HG02943 (cell line): ENCODE data around the gene MB21D2.

Experiments
- ATAC-seq: cut with Tn5 transposase; IDR thresholded peaks from one replicate; pipeline ENCODE4 v1.9.1; 2021; ENCODE audit warnings: mild to moderate bottlenecking, low read depth, moderate library complexity; ENCODE audit not compliant: unreplicated experiment

The MB21D2 gene

DNA sequence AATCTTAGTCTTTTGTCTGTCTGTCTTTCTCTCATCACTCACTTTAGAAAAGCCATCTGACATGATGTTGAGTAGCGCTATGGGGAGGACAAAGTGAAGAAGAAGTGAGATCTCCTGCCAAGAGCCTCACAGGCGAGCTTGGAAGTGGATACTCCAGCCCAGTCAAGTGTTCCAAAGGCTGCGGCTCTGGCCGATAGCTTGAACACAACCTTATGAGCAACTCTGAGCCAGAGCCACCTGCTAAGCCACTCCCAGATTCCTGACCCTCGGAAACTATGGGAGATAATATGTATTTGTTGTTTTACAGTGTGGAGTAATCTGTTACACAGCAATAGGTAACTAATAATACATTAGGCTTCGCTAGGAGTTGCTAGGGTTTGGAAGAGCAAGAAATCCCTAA, 76.2 kb downstream of the MB21D2 start:
- ATAC-seq, result no peak

DNA sequence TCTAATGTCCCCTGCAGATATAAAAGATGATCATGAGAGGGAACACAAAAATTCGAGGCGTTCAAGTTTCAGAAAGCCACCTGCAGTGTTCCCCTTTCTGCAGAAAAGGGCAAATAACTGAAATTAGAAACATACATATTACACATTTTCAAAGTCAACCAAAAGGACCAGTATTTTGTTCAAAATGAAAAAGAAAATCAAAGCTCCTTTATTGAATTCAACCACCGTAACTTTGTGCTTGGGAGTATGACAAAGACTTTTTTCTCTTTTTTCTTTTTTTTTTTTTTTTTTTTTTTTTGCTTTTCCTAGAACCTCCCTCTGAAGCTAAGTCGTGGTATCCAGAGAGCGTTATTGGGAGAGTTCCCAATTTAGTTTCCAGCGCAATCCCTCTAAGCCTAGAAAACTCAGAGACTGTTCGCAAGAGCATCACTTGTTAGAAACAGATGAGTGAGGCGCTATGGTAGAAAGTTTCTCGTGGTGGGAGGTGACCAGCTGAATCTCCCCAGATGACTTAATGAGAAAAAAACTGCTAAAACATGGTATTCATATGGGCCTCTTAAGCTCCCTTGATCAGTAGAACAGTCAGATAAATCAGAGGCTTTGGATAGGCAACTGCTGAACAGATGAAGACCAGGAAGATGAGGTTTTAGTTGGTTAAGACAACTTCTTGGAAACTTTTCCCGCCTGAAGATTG, 77.4 kb downstream of the MB21D2 start:
- ATAC-seq, result no peak

DNA sequence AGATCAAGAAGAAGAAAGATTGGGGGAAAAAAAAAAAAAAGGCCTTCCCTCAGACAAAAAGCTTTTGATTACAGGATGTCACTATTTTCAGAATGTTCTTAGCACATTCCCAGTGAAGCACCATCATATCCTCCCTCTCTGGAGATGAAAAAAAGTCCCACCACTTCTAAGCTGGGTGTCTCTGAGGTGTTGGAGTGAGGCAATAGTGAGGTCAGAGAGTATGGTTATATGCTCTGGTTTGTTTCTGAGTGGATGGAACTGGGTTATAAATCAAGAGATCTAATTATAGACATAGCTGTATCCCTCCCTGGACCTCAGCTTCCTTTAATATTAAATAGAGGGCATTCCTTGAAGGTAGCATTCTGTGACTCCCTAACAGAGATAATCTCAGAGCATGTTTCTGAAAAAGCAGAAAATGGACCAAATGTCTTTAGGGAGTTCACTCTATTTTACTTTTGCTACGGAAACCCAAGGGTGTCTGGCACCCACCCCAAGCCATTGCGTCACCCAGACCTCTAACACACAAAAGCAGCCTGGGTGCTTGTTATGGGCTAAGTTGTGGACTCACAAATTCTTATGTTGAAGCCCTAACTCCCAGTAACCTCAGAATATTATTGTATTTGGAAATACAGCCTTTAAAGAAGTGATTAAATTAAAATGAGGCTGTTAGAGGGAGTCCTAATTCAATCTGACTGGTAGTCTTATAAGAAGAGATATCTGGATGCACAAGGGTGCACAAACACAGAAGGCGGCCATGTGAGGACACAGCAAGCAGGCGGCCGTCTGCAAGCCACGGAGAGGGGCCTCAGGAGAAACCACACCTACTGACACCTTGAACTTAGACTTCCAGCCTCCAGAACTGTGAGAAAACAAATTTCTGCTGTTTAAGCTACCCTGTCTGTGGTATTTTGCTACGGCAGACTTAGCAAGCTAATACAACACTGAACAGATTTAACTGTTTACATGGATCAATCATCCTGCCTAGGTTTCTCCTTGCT, 81.5 kb downstream of the MB21D2 start:
- ATAC-seq, result no peak

DNA sequence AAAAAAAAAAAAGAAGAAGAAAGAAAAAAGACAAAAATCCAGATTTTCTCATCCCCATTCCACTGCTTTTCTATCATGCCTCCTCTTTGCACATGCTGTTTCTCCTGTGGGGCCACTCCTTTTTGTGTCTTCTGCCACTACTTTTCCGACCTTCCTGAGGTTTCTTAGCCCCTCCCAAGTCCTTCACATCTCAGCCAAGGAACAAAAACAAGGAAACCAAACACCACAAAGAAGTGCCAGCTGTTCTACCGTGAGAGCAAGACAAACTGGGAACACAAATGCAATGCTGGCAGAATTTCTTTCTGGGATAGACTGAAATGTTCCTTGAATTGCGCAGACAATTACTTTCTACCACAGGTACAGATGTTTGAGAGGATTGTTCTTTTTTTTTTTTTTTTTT, 83.2 kb downstream of the MB21D2 start:
- no peak for ATAC-seq

DNA sequence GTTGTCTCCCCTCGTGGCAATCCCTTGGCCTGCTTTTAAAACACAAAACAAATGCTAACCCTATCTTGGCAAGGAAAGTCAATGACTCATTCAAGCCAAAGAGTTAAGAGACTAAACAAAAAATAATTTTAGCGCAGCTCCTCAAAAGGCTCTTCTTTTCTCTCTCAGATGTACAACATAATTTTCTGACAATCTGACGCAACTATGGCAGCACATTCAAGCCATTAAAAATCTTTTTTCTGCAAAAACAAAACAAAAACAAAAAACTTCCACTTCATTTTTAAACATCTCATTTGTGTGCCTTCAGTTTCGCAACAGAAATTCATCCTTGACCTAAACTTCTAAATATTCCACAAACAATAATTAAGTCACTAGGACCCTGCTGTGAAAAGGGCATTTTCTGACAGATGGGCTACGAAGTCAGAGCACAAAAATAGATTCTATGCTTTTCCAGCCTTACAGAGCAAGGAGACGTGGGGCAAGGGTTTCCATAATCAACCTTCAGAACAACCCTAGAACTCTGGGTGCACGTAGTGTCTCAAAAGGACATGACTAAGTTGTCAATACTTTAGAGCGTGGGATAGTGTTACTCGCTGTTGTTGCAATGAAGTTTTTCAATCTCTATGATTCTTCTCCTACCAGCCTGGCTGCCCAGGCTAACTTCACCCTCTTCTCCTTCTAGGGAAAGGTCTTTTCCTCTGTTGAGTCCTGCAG, 84.3 kb downstream of the MB21D2 start:
- no peak for ATAC-seq

DNA sequence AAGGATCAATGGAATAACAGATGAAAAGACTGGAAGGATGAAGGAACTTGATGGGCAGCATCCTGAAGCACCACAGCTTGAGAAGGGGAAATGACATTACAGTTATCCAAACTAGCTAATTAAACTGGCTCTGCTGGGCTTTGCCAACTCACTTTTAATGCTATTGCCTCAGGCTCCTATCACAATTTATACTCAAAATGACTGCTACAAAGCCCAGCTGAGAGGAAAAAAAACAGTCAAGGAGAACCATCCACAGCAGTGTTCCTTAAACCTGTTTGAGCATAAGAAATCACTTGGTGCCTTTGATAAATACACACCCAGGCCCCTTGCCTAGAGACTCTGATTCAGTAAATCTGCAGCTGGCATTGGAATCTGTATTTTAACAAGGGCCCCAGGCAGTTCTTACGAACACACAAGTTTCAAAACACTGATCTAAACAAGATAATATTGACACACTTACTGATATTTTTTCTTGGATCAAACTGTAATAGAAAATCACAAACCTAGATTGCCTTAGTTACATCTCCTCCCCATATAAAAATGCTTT, 85.8 kb downstream of the MB21D2 start:
- no peak for ATAC-seq

DNA sequence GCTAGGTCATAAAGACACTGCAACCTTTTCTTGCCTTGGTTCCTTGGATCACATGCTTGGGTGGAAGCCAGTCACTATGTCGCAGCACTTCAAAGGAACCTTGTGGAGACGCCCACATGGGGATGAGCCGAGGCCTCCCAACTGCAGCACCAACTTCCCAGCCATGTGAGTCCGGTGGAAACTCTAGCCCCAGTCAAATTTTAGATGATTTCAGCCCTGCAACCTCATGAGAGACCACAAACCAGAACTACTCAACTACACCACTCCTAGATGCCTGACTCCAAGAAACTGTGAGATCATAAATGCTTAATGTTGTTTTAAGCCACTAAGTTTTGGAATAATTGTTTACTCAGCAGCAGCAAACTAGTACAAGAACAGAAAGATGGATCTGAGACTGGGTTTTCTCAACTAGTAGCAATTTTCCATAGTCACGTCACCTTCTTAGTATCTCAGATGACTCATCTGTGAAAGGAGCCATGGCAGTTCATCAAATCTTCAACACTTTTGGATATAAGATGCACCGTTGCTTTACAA, 86.5 kb downstream of the MB21D2 start:
- ATAC-seq, result no peak

DNA sequence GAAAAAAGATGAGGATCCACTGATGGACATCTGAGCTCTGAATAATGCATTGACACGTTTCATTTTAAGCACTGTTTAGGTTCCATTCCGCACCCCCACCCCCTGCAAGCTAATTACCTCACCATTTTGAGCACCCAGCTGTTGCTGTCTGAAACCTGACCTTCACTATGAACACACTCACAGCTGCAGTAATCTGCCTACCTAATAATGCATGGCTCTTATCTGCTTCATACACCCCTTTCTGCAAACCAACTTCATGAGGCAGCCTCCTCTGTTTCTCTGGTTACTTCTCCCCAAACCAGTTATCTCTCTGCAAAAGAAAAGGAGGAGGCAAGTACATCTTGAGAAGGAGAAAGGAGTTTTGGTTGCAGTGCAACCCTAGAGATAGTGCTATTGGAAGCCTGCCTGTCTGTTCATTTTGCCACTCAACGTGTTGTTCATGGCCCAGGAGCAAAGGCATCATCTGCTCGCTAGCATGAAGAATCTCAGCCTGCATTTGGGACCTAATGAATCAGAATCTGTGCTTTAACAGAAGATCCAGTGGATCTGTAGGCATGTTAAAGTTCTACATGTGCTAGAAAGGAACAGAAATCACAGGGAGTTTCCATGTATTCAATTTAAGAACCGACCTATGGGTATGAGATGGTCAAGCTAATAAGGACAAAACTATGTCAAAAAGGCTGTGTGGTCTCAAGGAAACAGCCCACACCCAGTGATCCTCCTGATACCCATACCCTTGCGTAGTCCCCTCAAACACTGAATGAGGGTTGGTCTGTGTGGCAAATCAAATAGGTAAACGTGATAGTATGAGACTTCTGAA, 87.2 kb downstream of the MB21D2 start:
- ATAC-seq, result no peak

DNA sequence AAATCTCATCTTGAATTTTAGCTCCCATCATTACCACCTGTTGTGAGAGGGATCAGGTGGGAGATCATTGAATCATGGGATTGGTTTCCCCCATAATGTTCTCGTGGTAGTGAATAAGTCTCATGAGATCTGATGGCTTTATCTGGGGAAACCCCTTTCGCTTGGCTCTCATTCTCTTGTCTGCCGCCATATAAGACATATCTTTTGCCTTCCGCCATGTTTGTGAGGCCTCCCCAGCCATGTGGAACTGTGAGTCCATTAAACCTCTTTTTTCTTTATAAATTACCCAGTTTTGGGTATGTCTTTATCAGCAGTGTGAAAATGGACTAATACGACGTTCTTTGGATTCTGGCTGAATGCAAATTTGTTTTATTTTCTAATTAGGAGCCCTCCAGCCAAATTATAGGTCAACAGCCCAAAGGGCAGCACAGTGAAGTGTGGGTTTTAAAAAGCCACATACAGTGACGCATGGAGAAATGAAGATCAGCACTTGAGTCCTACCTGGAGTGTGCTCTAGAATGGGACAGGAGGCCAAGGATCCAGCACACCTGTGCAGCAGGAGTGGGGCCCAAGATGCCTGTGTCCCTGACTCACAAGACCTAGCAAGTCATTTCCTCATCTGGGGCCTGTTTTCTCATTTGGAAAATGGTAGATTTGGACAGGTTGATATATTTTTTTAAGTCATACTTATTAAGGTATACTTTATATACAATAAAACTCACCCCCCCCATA, 89.6 kb downstream of the MB21D2 start:
- no peak for ATAC-seq

DNA sequence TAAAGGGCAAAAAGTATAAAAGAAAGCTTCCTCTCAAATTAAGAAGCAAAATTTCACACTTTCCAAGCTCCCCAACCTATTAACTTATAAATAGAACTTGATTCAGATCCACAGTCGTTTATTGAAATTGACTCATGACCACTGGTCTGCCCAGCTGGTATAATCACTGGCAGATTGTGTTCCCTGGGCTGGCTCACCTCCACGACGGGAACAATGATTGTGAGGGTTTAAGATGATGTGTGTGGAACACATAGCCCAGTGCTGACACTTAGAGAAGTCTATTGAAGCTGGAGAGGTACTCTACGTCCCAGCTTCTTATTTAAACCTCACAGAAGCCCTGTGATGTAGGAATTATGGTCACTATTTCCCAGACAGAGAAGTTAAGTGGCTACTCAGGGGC, 90.4 kb downstream of the MB21D2 start:
- ATAC-seq, result no peak

DNA sequence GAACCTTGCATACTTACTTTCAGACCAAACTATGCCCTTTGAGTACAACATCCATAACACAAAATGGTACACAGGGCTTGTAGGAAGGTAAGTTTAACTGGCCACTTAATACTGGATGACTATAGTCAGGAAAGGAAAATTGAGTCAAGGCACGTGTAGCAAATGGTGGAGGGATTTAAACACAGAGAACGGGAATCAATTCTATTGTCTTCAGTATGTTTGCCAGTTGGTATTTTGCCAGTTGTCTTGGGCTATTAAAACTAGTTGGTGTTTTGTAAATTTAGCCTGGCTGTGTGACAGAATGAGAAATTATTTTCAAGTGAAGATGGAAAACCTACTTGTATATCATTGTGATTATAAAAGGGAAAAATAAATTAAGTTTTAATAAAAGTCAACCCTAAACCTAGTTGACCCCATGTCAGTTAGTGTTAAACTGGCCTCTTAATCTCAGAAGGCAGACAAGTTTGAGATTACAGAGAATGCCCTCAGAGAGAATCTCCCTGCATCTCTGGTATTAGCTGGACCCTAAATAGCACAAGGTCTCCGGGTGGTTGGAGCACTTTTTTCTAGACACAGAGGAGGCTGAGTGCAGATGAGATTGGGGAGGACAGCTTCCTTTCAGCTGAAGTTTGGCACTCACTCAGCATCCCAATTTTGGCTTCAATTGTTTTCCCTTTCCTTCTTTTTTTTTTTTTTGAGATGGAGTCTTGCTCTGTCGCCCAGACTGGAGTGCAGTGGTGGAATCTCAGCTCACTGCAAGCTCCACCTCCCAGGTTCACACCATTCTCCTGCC, 91.2 kb downstream of the MB21D2 start:
- ATAC-seq, result no peak

DNA sequence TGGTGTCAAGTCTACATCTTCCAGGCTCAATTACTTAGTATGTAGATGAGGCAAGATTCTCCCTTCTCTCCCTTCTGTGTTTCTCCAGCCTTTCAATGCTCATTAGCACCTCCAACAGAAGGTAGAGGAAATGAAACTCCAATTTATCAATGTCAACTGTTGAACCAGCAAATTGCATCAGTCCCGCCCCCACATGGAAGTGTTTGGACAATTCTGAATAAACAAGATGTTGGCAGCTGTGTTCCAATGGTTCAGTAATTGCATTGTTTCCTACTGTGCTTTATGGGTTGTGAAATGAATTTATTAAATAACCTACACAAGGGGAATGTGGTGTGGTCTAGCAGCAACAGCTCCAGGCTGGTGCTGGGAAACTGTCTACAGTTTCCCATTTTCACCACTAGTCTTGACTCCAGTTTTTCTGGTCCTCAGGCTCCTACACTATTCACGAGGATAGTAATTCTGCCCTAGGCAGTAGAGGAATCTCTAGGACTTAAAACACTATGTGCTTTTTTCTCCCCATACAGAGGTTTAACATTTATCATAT, 91.9 kb downstream of the MB21D2 start:
- no peak for ATAC-seq

DNA sequence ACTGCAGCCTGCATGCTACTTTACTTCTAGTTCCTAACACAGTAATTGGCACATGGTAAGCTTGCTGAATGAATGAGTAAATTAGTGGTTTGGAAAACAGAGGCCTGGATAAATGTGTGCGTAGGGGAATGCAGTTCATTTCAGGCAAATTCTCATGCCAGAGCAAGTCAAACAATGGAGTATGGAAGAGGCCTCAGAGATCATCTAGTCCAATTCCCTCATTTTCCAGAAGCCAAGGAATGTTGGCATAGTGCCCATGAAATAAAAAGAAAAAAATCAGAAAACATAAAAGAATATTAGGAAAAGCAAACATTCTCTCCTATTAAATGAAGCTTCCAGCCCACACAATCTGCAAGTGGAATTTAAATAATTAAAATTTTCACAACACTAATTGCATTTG, 92.4 kb downstream of the MB21D2 start:
- no peak for ATAC-seq

DNA sequence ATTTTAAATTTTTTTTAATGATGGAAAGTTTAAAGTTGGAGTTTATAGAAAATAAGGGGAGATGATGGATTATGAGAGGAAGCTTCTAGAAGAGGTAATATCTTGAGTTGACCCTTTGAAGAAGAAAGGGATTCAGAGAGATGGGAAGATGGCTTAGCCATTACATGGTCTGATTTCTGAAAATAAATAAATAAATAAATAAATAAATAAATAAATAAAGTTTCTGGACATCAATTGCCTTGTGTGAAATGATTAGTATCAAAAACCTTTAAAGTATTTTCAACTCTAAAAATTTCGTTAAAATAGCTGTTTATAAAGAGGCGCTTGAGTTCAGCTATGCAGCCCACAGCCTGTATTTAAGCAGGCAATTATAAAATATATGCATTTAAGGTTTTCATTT, 93.3 kb downstream of the MB21D2 start:
- ATAC-seq, result no peak

DNA sequence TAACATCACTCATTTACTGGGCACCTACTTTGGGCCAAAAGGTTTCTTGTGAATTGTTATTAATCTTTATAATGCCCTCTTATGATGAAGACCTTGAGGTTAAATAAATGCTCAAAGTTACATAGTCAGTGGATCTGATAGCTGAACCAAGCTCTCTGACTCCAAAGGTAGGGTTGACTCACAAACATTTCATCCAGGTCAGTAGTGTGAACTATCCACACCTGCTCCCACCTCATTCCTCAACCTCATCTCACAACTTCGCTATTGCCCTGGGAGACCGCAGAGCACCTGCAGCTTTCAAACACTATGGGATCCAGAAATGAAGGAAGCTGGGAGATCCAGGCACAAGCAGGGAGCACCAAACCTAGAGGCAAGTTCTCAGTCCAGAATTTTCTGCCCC, 96.5 kb downstream of the MB21D2 start:
- no peak for ATAC-seq

DNA sequence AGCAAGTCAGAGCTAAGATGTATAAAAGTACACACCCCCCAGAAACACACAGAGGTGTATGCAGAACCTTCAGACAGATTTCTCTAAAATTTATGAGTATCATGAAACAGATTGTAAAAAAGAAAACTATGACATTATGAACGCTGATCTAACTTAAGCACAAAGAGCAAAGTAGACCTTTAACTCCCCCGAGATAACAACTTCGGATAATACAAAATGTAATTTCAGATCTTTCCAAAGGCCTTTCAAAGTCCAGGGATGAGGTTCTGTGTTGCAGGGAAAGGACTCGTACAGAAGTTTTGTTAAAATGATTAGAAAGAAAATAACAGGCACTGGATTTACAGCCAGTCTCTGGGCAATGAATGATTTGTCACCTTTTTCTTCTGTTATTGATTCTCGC, 97.5 kb downstream of the MB21D2 start:
- no peak for ATAC-seq

DNA sequence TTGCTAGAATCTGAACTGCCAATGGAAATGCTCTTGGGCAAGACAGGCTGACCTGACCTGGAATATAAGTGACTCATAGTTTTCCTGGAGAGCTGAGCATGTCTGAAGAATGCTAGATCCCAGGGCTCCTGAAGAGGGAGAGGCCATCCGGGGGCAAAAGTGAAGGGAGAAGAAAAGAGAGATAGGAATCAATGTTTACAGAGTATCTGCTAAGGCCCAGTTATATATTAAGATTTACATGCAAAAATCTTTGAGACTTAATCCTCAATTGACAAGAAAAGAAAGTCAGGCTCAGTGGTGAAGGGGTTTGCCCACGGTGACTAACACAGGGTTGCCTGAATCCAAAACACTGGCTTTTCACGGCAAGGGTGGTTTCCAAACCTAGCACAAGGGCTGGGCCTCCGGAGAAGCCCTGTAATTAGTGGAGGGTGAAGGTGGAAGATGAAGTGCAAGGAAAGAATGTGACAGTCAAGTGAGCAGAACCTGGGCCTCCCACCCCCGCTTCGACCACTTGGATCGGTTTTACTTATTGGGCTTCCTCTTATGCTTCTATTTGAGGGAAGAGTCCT, 98.6 kb downstream of the MB21D2 start:
- ATAC-seq, result no peak

DNA sequence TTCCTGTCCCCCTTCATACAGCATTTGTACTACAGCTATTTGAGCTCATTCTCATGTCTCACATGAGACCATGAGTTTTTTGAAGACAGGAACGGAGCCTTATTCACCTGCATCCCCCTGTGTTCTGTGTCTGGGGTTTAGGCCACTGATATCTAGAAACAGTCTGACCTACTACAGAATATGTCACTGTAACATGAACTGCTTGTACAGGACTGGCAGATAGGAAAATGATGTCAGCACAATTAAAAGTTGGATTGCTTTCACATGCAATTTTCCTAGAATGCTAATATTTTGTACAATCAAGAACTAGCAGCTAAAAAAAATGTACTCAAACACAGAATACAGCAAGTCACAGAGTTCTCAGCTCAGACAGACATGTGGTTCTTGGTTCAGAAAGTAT, 99.5 kb downstream of the MB21D2 start:
- ATAC-seq, result no peak
